Esophagus (tissue), 2 donors: ENCODE data around the gene SMIM29. TPM values are rescaled to one million over a fixed set of nuclear protein-coding genes. Genes with fewer than 3 reads are reported as not detected.

Source experiments
- H3K27ac ChIP-seq, 2 donors: one replicate each; pipeline ENCODE4 v1.5.1; 2013; ENCODE audit warnings: low read depth in 2 of 2, mild to moderate bottlenecking in 2 of 2, inconsistent platforms in 1 of 2, low read length in 1 of 2, moderate library complexity in 1 of 2
- H3K27me3 ChIP-seq, 2 donors: one replicate each; pipeline ENCODE4 v1.6.1; 2013; ENCODE audit warnings: low read length in 2 of 2, control low read depth in 1 of 2, mild to moderate bottlenecking in 1 of 2; ENCODE audit not compliant: insufficient read depth in 2 of 2, control insufficient read depth in 1 of 2
- H3K36me3 ChIP-seq, 2 donors: one replicate each; pipeline ENCODE4 v1.6.1; 2013; ENCODE audit warnings: low read length in 1 of 2; ENCODE audit not compliant: control insufficient read depth in 2 of 2, insufficient read depth in 2 of 2
- H3K4me1 ChIP-seq, 2 donors: one replicate each; pipeline ENCODE4 v1.6.1; 2013; ENCODE audit warnings: low read length in 1 of 2; ENCODE audit not compliant: control insufficient read depth in 2 of 2, insufficient read depth in 2 of 2
- H3K4me3 ChIP-seq, 2 donors: one replicate each; pipeline ENCODE4 v1.5.1; 2013; ENCODE audit warnings: low read length in 2 of 2, mild to moderate bottlenecking in 2 of 2, low read depth in 1 of 2, moderate library complexity in 1 of 2
- H3K9me3 ChIP-seq, 2 donors: one replicate each; pipeline ENCODE4 v1.6.1; 2013; ENCODE audit warnings: mild to moderate bottlenecking in 2 of 2, low read depth in 1 of 2, low read length in 1 of 2, moderate library complexity in 1 of 2; ENCODE audit not compliant: control insufficient read depth in 2 of 2, insufficient read depth in 1 of 2
- WGBS, 2 donors: extraction: QIAGEN DNeasy Blood & Tissue Kit; methylation state at CpG; one replicate each; pipeline ENCODE4 v1.1.7; 2013; 5-methylcytosine and 5-hydroxymethylcytosine counted together
- polyA plus RNA-seq, 2 donors: library from polyadenylated mRNA; stranded (reverse); fragments of 200-250 nt; gene quantifications; one replicate each; pipeline ENCODE4 v1.2.3, GENCODE V29; 2013
- donor health status: healthy with polysubstance abuse.
- donor health status: Bipolar disorder and iron deficiency.

The SMIM29 gene
- polyA plus RNA-seq: 10 to 100 TPM; 31.7 to 36.6 TPM

DNA sequence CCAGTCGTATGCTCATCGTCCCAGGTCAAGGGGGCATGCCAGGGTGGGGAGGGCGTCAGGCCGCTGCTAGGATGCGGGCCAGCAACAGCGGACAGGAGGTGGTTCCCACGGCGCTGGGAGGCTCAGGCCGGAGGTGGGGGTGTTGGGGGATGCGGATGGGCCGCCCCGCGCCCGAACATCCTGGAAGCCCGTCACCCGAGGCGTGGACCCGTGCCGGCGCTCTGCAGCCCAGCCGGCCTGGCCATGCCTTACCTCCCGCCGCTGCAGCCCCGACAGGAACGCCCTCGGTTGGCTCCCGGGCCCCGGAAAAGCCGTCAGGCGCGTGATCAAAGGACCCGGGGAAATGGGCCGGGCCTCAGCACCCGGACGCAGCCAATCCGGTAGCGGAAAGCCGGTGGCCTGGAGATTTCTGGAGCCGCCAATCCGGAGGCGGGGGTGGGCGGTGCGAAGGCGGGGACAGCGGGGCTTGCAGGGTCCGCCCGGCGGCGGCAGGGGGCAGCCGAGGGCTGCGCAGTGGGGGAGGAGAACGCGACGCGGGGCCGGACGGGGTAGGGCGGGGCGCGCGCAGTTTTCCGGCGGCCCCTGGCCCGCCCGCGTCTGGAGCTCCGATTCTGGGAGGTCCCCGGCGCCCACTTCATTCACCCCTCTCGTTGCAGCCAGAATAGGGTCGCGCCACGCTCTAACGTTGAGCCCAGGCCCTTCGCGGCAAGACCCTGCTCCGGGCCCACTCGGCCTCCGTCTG, at the start of gene SMIM29:
Gene SMIM29 (minus strand): TSS at position 280 of the 742 bp plus-strand sequence. CDS start 1,215 bp downstream, outside the sequence.
- WGBS, 2 donors: 0% methylated on average over 59 to 79 of the region's 79 CpGs
- peak within 1 kb of the TSS; percentile 59 to 69 for H3K4me3 ChIP-seq
- H3K27me3 ChIP-seq: no peaks in the 10 kb centered on the region
- H3K36me3 ChIP-seq: peaks cover 0 to 2% of the 10 kb centered on the region in 2 donors
- no peaks in the 10 kb centered on the region for H3K9me3 ChIP-seq
- peaks cover 13 to 16% of the 10 kb centered on the region in 2 donors for H3K4me1 ChIP-seq
- peak within 1 kb of the TSS; percentile 90 to 99 for H3K27ac ChIP-seq

DNA sequence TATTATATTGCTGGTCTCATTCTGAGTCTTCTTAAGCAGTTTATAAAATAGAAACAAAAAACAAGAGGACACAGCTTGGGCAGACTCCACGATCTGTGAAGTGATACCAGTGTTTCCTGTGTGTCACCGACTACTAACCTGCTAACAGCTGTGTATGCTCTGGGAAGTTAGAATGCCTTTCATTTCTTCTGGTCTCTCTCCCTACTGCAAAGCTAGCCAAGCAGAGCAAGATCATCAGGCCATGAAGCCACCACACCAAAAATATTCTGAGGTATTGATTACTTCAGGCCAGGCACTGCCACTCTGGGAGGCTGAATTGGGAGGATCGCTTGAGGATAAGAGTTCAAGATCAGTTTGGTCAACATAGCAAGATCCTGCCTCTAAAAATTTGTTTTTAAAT, 46.9 kb upstream of the SMIM29 start:
- H3K4me3 ChIP-seq: no peak overlapping the region
- no peaks in the 10 kb centered on the region for H3K27me3 ChIP-seq
- H3K4me1 ChIP-seq: peaks cover 0 to 3% of the 10 kb centered on the region in 2 donors
- H3K36me3 ChIP-seq: peaks cover 3 to 5% of the 10 kb centered on the region in 2 donors
- 76 to 77% methylated on average over 3 of the region's 3 CpGs for WGBS, 2 donors
- H3K27ac ChIP-seq: no peak overlapping the region
- H3K9me3 ChIP-seq: no peaks in the 10 kb centered on the region

DNA sequence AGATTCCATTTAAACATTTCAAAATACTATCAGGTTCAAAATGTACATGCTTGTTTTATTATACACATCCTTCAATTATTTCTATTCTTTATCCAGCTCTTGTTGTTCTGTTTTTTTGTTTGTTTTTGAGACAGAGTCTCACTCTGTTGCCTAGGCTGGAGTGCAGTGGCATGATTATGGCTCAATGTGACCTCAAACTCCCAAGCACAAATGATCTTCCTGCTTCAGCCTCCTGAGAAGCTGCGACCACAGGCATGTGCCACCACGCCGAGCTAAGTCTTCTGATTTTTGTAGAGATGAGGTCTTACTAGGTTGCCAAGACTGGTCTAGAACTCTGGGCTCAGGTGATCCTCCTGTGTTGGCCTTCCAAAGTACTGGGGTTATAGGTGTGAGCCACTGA, 44.1 kb upstream of the SMIM29 start:
- Histone ChIP-seq H3K27ac (no peak overlapping the region), H3K36me3 (peaks cover 3 to 5% of the 10 kb centered on the region in 2 donors), H3K9me3 (no peaks in the 10 kb centered on the region), H3K27me3 (no peaks in the 10 kb centered on the region), H3K4me3 (no peak overlapping the region), H3K4me1 (no peaks in the 10 kb centered on the region)
- WGBS, 2 donors: 97 to 99% methylated on average over 3 of the region's 3 CpGs

DNA sequence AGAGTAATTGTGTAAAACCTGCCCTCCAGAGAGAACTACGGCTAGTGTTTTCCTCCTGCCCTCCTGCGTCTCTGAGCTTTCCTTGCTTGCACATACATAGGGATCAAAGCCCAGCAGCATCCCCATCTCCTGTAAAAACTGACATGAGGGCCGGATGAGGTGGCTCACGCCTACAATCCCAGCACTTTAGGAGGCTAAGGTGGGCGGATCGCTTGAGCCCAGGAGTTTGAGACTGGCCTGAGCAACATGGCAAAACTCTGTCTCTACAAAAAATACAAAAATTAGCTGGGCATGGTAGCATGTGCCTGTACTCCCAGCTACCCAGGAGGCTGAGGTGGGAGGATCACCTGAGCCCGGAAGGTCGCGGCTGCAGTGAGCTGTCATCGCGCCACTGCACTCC, 40.3 kb upstream of the SMIM29 start:
- no peak overlapping the region for H3K27ac ChIP-seq
- H3K4me3 ChIP-seq: no peak overlapping the region
- H3K9me3 ChIP-seq: no peaks in the 10 kb centered on the region
- 94 to 96% methylated on average over 11 of the region's 11 CpGs for WGBS, 2 donors
- peaks cover 3 to 10% of the 10 kb centered on the region in 2 donors for H3K36me3 ChIP-seq
- no peaks in the 10 kb centered on the region for H3K27me3 ChIP-seq
- H3K4me1 ChIP-seq: no peaks in the 10 kb centered on the region

DNA sequence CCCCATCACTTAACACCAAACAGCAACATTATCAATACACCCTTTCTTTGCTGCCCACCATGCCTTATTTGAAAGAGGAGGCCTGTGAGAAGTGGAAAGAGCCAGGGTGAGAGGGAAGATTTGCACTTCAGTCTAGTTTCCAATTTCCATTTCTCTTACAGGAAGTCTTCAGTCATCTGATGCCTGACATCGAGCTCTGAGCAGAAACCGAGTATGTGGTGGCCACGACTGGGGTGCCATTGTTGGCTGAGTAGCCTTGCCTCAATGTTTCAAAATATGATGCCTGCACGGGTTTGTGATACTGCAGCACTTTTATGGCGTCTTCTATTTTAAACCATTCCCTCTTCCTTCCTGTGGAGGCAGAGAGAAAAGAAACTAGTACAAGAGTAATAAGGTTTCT, 39.8 kb upstream of the SMIM29 start:
- H3K36me3 ChIP-seq: peaks cover 7 to 9% of the 10 kb centered on the region in 2 donors
- no peaks in the 10 kb centered on the region for H3K9me3 ChIP-seq
- H3K4me3 ChIP-seq: no peak overlapping the region
- no peak overlapping the region for H3K27ac ChIP-seq
- no peaks in the 10 kb centered on the region for H3K4me1 ChIP-seq
- 57 to 62% methylated on average over 5 of the region's 5 CpGs for whole genome bisulfite sequencing, 2 donors
- H3K27me3 ChIP-seq: no peaks in the 10 kb centered on the region

DNA sequence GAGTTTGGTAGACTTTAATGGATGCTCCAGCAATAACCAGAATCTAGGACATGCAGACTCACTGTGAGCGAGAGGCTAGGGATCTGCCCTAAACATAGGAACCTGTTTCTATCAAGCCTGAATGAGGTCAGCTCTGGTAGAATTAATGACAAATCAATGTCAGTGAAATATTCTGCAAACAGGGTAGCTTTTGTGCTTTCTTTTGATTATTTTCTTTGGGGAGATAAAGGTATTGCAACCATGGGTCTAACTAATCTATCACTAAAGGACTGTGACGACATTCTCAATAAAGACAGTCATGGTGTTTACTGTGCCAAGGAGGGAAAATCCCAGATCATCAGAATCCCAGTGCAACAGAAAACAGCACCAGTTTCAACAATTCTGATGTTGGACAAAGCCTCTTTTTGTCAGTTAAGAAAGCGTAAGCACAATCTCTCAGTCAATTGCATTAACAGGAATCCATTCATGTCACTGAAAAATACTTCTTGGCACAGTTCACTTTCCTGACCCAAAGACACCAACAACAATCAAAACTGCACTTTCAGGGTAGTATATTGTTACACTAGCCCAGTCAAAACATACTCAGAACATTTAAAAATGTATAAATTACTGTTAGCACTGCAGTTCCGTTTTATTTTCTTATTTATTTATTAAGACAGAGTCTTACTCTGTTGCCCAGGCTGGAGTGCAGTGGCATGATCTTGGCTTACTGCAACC, 36.8 kb upstream of the SMIM29 start:
- Histone ChIP-seq H3K4me3 (no peak overlapping the region), H3K27ac (no peak overlapping the region)
- 76 to 78% methylated on average over 4 of the region's 4 CpGs for WGBS, 2 donors

DNA sequence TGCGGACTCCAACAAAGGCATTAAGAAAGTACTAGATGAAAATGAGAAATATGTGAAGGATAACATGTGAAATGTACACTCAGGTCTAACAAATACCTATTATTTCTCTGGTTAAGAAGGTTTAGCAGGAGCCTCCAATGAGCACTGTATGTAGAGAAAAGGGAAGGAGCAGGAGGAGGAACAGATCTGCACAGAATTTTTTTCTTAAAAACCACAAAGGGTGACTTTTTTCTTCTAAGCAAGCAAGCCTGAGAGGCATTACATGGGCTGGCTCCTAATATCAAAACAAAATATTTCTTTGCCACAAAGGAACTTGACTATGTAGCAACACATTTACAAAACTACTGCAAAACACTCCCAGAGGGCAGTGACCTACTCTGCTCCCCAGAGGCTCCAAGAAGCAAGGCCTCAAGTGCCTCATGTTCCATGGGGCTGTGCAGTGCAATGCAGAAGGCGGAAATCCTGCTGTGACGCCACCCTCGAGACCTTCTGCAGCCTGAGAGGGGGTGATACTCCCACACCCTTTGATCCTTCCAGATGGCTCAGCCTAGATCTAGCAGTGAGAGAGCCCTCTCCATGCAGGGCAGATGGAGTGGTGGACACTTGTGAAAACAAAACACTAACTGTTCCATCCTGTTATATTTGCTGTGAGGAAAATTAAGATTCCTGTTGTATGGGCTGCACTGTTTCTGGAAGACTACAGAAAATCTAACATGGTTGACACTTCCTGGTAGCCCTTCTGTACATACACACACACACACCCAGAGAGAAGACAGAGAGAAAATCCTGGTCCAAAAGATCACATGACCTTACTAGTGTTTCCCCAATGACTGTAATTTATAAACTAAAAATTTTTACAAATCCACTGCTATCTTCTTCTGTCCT, 36.0 kb upstream of the SMIM29 start:
- H3K36me3 ChIP-seq: peaks cover 5 to 9% of the 10 kb centered on the region in 2 donors
- no peaks in the 10 kb centered on the region for H3K9me3 ChIP-seq
- no peaks in the 10 kb centered on the region for H3K4me1 ChIP-seq
- H3K4me3 ChIP-seq: no peak overlapping the region
- peak overlapping the region in 1 of 2 donors; percentile 60 for H3K27ac ChIP-seq
- H3K27me3 ChIP-seq: no peaks in the 10 kb centered on the region
- WGBS, 2 donors: 76 to 78% methylated on average over 4 of the region's 4 CpGs

More for the DNA sequence above, 36.8 kb upstream of the SMIM29 start:
- Histone ChIP-seq H3K4me1 (no peaks in the 10 kb centered on the region), H3K36me3 (peaks cover 3 to 9% of the 10 kb centered on the region in 2 donors), H3K9me3 (no peaks in the 10 kb centered on the region), H3K27me3 (no peaks in the 10 kb centered on the region)

DNA sequence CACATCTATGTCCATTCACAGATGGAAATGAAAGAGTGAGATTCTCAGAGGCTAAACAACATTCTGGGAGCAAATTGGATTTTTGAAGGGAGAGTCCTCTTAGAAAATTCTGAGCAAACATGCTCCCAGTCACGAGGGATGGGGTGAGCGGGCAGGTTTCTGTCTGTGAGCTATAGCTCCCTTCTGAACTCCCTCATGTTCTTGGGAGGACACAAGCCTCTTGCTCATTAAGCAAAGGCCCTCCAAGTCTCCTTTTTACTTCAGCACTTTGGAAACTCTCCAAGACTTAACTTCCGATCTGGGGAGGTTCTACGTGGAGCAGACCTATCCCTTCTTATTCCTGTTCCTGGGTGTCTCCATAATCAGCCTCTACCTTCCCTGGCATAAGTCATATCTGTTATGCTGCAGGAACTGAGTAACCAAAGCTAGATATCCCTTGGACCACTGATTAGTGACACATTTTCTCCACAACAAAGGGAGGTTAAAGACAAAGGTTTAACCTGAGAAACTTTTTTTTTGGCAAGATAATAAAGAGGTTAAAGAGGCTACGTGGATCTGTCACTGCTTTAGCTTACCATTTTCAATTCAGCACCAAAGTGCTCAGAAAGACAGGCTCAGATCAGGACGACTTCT, 33.0 kb upstream of the SMIM29 start:
- no peaks in the 10 kb centered on the region for H3K4me1 ChIP-seq
- peaks cover 6 to 7% of the 10 kb centered on the region in 2 donors for H3K36me3 ChIP-seq
- no peaks in the 10 kb centered on the region for H3K9me3 ChIP-seq
- H3K27ac ChIP-seq: no peak overlapping the region
- WGBS, 2 donors: 85 to 90% methylated on average over 6 of the region's 6 CpGs
- H3K4me3 ChIP-seq: no peak overlapping the region
- H3K27me3 ChIP-seq: no peaks in the 10 kb centered on the region

DNA sequence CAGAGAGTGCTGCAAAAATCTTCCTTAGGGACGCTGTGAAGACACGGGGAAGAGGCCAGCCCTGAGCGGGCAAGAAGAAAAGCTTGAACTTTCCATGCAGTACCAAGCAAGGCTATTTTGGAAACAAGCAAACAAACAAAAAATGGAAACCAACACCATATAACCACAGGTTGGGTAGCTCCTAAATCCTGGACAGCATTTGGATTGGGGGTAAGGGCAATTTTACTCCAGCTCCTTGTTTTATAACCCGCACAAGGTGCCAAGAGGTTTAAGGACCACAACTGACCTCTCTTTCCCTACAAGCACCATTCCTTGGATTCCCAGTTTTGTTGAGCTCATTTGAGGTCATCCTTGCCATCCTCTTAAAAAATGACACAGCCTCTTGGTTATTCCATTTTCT, 31.4 kb upstream of the SMIM29 start:
- Histone ChIP-seq H3K9me3 (no peaks in the 10 kb centered on the region), H3K36me3 (peaks cover 6 to 7% of the 10 kb centered on the region in 2 donors), H3K27ac (no peak overlapping the region), H3K27me3 (no peaks in the 10 kb centered on the region), H3K4me3 (no peak overlapping the region), H3K4me1 (no peaks in the 10 kb centered on the region)
- 93 to 96% methylated on average over 4 of the region's 4 CpGs for WGBS, 2 donors
